HG03066 (cell line): Measurements from ENCODE around the gene NPAS3.

ENCODE experiments used
- ATAC-seq: cut with Tn5 transposase; IDR thresholded peaks from one replicate; pipeline ENCODE4 v1.9.1; 2021; ENCODE audit warnings: low read depth; ENCODE audit not compliant: unreplicated experiment

Gene NPAS3

GRCh38 chr14:33404964-33405574, 466.4 kb downstream of the NPAS3 start:
- ATAC-seq, result no peak

- no peak for ATAC-seq
These were observed 468.1 kb downstream of the NPAS3 start for GRCh38 chr14:33406766-33407165.

- ATAC-seq, result no peak
These were observed 469.6 kb downstream of the NPAS3 start for GRCh38 chr14:33408291-33408690.

GRCh38 chr14:33412450-33412849, 473.8 kb downstream of the NPAS3 start:
- no peak for ATAC-seq

GRCh38 chr14:33413381-33413780, 474.7 kb downstream of the NPAS3 start:
- no peak for ATAC-seq

- ATAC-seq, result no peak
These were observed 475.4 kb downstream of the NPAS3 start for GRCh38 chr14:33414041-33414440.

GRCh38 chr14:33420051-33420627, 481.5 kb downstream of the NPAS3 start:
- ATAC-seq, result no peak

- ATAC-seq, result no peak
These were observed 491.8 kb downstream of the NPAS3 start for GRCh38 chr14:33430414-33431035.

GRCh38 chr14:33432407-33433023, 493.8 kb downstream of the NPAS3 start:
- ATAC-seq, result no peak

GRCh38 chr14:33433396-33433795, 494.7 kb downstream of the NPAS3 start:
- ATAC-seq, result no peak

- ATAC-seq, result no peak
These were observed 497.4 kb downstream of the NPAS3 start for GRCh38 chr14:33435911-33436689.

GRCh38 chr14:33441633-33442032, 503.0 kb downstream of the NPAS3 start:
- no peak for ATAC-seq

- ATAC-seq, result no peak
These were observed 505.5 kb downstream of the NPAS3 start for GRCh38 chr14:33444136-33444535.

GRCh38 chr14:33449268-33449667, 510.6 kb downstream of the NPAS3 start:
- no peak for ATAC-seq

GRCh38 chr14:33449703-33450395, 511.2 kb downstream of the NPAS3 start:
- ATAC-seq, result no peak

- no peak for ATAC-seq
These were observed 511.7 kb downstream of the NPAS3 start for GRCh38 chr14:33450416-33450815.

GRCh38 chr14:33451211-33451610, 512.5 kb downstream of the NPAS3 start:
- ATAC-seq, result no peak

GRCh38 chr14:33452995-33453394, 514.3 kb downstream of the NPAS3 start:
- ATAC-seq, result no peak

- ATAC-seq, result no peak
These were observed 515.4 kb downstream of the NPAS3 start for GRCh38 chr14:33454022-33454595.

- no peak for ATAC-seq
These were observed 516.0 kb downstream of the NPAS3 start for GRCh38 chr14:33454707-33455106.
